H1 (cell line): Measurements from ENCODE around the gene FCRLB. TPM values are rescaled to one million over a fixed set of nuclear protein-coding genes. Genes with fewer than 3 reads are reported as not detected.
A peak's percentile ranks its signal among the peaks of the same experiment; 100 is the strongest.

ENCODE experiments used
- CTCF ChIA-PET: fragments of 300-600 bp; sonication (Branson Sonifier 250); formaldehyde crosslinking; loops from one replicate; lab custom pipeline; 2021; ENCODE audit not compliant: partially characterized antibody; lab: Charles Lee
- POLR2A ChIA-PET: fragments of 300-600 bp; sonication (Branson Sonifier 250); formaldehyde crosslinking; loops from one replicate; lab custom pipeline; 2021; ENCODE audit warnings: inconsistent platforms; ENCODE audit not compliant: partially characterized antibody; lab: Charles Lee
- DNase-seq, 2 experiments: peaks; one replicate each; pipeline versions ENCODE4 v3.0.0 to v3.0.0-alpha.2; 2010 to 2022; ENCODE audit warnings: low spot score in 2 of 2, low read depth in 1 of 2, mixed read lengths in 1 of 2
- FAIRE-seq: peaks from 2 replicates; lab custom pipeline; 2011; peaks lifted over from hg19 to GRCh38; lab: Jason Lieb, UNC
- H2AFZ ChIP-seq: 2 replicates; pipeline ENCODE4 v1.8.1; 2012; ENCODE audit warnings: low read length, inconsistent platforms
- H2AK5ac ChIP-seq: 2 replicates; pipeline ENCODE4 v1.6.1; 2013; ENCODE audit warnings: low read depth, low read length
- H2BK120ac ChIP-seq: replicated peaks from 2 replicates; pipeline ENCODE3; 2013; ENCODE audit warnings: low read depth, low read length, inconsistent platforms
- H2BK12ac ChIP-seq: 2 replicates; pipeline ENCODE4 v1.6.1; 2013; ENCODE audit warnings: low read depth, low read length
- H2BK15ac ChIP-seq: 2 replicates; pipeline ENCODE4 v1.6.1; 2013; ENCODE audit warnings: low read length
- H2BK20ac ChIP-seq: 2 replicates; pipeline ENCODE4 v1.6.1; 2013; ENCODE audit warnings: low read length
- H2BK5ac ChIP-seq: 2 replicates; pipeline ENCODE4 v1.6.1; 2013; ENCODE audit warnings: low read depth, low read length
- H3K14ac ChIP-seq: 2 replicates; pipeline ENCODE4 v1.6.1; 2013; ENCODE audit warnings: inconsistent platforms; ENCODE audit not compliant: insufficient read length
- H3K18ac ChIP-seq: 2 replicates; pipeline ENCODE4 v1.6.1; 2013; ENCODE audit warnings: low read length; ENCODE audit errors: extremely low read depth
- H3K23ac ChIP-seq: 2 replicates; pipeline ENCODE4 v1.6.1; 2013; ENCODE audit warnings: inconsistent platforms; ENCODE audit not compliant: insufficient read length
- H3K23me2 ChIP-seq: 2 replicates; pipeline ENCODE4 v1.6.1; 2013; ENCODE audit warnings: low read depth, low read length
- H3K27ac ChIP-seq: 2 replicates; pipeline ENCODE4 v1.6.1; 2011; ENCODE audit warnings: low read depth, low read length, inconsistent platforms
- H3K27me3 ChIP-seq, 4 experiments: replicated peaks in 1 of 4; 1 replicate in 1 of 4; 2 replicates in 3 of 4; pipeline versions ENCODE4 v1.6.1 to v1.8.1; 2011 to 2013; ENCODE audit warnings: low read length in 3 of 4, mild to moderate bottlenecking in 3 of 4, inconsistent platforms in 2 of 4, mixed read lengths in 2 of 4, moderate library complexity in 1 of 4; ENCODE audit not compliant: control insufficient read depth in 3 of 4, insufficient read depth in 3 of 4; ENCODE audit errors: extremely low read depth in 1 of 4
- H3K36me3 ChIP-seq, 4 experiments: 2 replicates each; pipeline versions ENCODE4 v1.6.1 to v1.8.1; 2011 to 2013; ENCODE audit warnings: mild to moderate bottlenecking in 4 of 4, low read length in 3 of 4, moderate library complexity in 2 of 4, control low read depth in 1 of 4, inconsistent platforms in 1 of 4; ENCODE audit not compliant: insufficient read depth in 4 of 4, control insufficient read depth in 2 of 4
- H3K4ac ChIP-seq: replicated peaks from 2 replicates; pipeline ENCODE3; 2013; ENCODE audit warnings: low read length, low read depth, mixed read lengths, inconsistent platforms; ENCODE audit not compliant: insufficient read length
- H3K4me1 ChIP-seq, 4 experiments: replicated peaks in 1 of 4; 1 replicate in 1 of 4; 2 replicates in 3 of 4; pipeline versions ENCODE4 v1.6.1 to v1.8.1; 2011 to 2013; ENCODE audit warnings: low read length in 3 of 4, inconsistent platforms in 2 of 4, mixed read lengths in 1 of 4; ENCODE audit not compliant: insufficient read depth in 4 of 4, control insufficient read depth in 3 of 4
- H3K4me2 ChIP-seq, 2 experiments: 2 replicates each; pipeline versions ENCODE4 v1.6.1 to v1.8.1; 2011 to 2013; ENCODE audit warnings: low read depth in 2 of 2, low read length in 2 of 2, control low read depth in 1 of 2, inconsistent platforms in 1 of 2, mild to moderate bottlenecking in 1 of 2; ENCODE audit not compliant: insufficient read depth in 1 of 2
- H3K4me3 ChIP-seq, 4 experiments: fragments of 200-600, 300-600 bp in 1 of 4; sonication (generic), shearing (Covaris generic), sonication (Bioruptor Twin) in 1 of 4; 2 replicates each; pipeline versions ENCODE4 v1.5.1 to v1.8.1; 2011 to 2016; ENCODE audit warnings: low read length in 4 of 4, low read depth in 3 of 4, control low read depth in 2 of 4, inconsistent platforms in 2 of 4, mild to moderate bottlenecking in 2 of 4, mixed read lengths in 1 of 4, moderate library complexity in 1 of 4; ENCODE audit not compliant: insufficient read depth in 2 of 4; ENCODE audit errors: extremely low read depth in 1 of 4
- H3K56ac ChIP-seq: replicated peaks from 2 replicates; pipeline ENCODE3; 2013; ENCODE audit warnings: low read depth, mild to moderate bottlenecking, mixed read lengths, low read length, inconsistent platforms; ENCODE audit not compliant: insufficient read length
- H3K79me1 ChIP-seq: 2 replicates; pipeline ENCODE4 v1.6.1; 2013; ENCODE audit warnings: low read depth, low read length, control low read depth
- H3K79me2 ChIP-seq, 2 experiments: 2 replicates each; pipeline versions ENCODE4 v1.6.1 to v1.8.1; 2012 to 2013; ENCODE audit warnings: low read length in 2 of 2, mild to moderate bottlenecking in 2 of 2, inconsistent platforms in 1 of 2; ENCODE audit not compliant: insufficient read depth in 2 of 2, control insufficient read depth in 1 of 2
- H3K9ac ChIP-seq, 4 experiments: replicated peaks in 1 of 4; 1 replicate in 1 of 4; 2 replicates in 3 of 4; pipeline versions ENCODE4 v1.6.1 to v1.8.1; 2011 to 2013; ENCODE audit warnings: low read depth in 3 of 4, low read length in 3 of 4, control low read depth in 2 of 4, mild to moderate bottlenecking in 2 of 4, moderate library complexity in 2 of 4, inconsistent platforms in 1 of 4; ENCODE audit errors: extremely low read depth in 1 of 4
- H3K9me3 ChIP-seq, 2 experiments: 2 replicates each; pipeline versions ENCODE4 v1.6.1 to v1.8.1; 2012 to 2013; ENCODE audit warnings: mild to moderate bottlenecking in 2 of 2, moderate library complexity in 2 of 2, control low read depth in 1 of 2, inconsistent platforms in 1 of 2, low read depth in 1 of 2, low read length in 1 of 2, mixed read lengths in 1 of 2; ENCODE audit not compliant: insufficient read depth in 2 of 2
- H4K20me1 ChIP-seq, 2 experiments: replicated peaks in 1 of 2; 2 replicates each; pipeline versions ENCODE3 to v1.8.1; 2011 to 2013; ENCODE audit warnings: inconsistent platforms in 2 of 2, low read length in 2 of 2, mild to moderate bottlenecking in 1 of 2; ENCODE audit not compliant: insufficient read depth in 2 of 2, control insufficient read depth in 1 of 2
- H4K5ac ChIP-seq: 2 replicates; pipeline ENCODE4 v1.6.1; 2013; ENCODE audit warnings: low read length, low read depth, mixed read lengths, inconsistent platforms; ENCODE audit not compliant: insufficient read length
- H4K8ac ChIP-seq: 2 replicates; pipeline ENCODE4 v1.8.0; 2013; ENCODE audit warnings: mild to moderate bottlenecking, moderate library complexity, low read length, inconsistent platforms; ENCODE audit not compliant: insufficient read depth; ENCODE audit errors: extremely low read depth
- H4K91ac ChIP-seq: replicated peaks from 2 replicates; pipeline ENCODE3; 2013; ENCODE audit warnings: low read length, mixed read lengths, inconsistent platforms; ENCODE audit not compliant: insufficient read length
- ASH2L ChIP-seq: fragments of 200-600, 300-600 bp; sonication (generic); IDR thresholded peaks from one replicate; pipeline ENCODE4 v1.7.1; 2017; ENCODE audit warnings: low read length
- BACH1 ChIP-seq: IDR thresholded peaks from 2 replicates; pipeline ENCODE4 v1.6.1; 2012; ENCODE audit warnings: low read length, improper control_type of control experiment
- CBX8 ChIP-seq: fragments of 300-800, 300-1000 bp; sonication (generic); IDR thresholded peaks from 2 replicates; pipeline ENCODE4 v1.7.1; 2016; ENCODE audit warnings: low read depth, low read length, borderline replicate concordance
- CHD2 ChIP-seq: IDR thresholded peaks from 2 replicates; pipeline ENCODE4 v1.6.1; 2012; ENCODE audit warnings: low read length, improper control_type of control experiment
- KDM1A ChIP-seq: fragments of 200-600, 300-600 bp; sonication (generic); IDR thresholded peaks from 2 replicates; pipeline ENCODE4 v1.7.1; 2016; ENCODE audit warnings: mild to moderate bottlenecking, low read length, borderline replicate concordance
- KDM5A ChIP-seq: fragments of 200-600 bp; IDR thresholded peaks from 2 replicates; pipeline ENCODE4 v1.7.1; 2012; ENCODE audit warnings: mild to moderate bottlenecking, low read length, inconsistent platforms, mixed read lengths
- MAX ChIP-seq: IDR thresholded peaks from 2 replicates; pipeline ENCODE4 v1.6.1; 2012; ENCODE audit warnings: inconsistent platforms
- RBBP5 ChIP-seq: IDR thresholded peaks from 2 replicates; pipeline ENCODE4 v1.7.1; 2012; ENCODE audit warnings: low read depth, mild to moderate bottlenecking, inconsistent platforms, low read length, moderate library complexity, borderline replicate concordance
- SAP30 ChIP-seq: fragments of 300-600 bp; sonication (generic); IDR thresholded peaks from 2 replicates; pipeline ENCODE4 v1.7.1; 2012; ENCODE audit warnings: low read length, moderate library complexity, mild to moderate bottlenecking, inconsistent platforms; ENCODE audit not compliant: insufficient read depth, insufficient replicate concordance
- SP1 ChIP-seq: IDR thresholded peaks from 2 replicates; pipeline ENCODE4 v1.6.1; 2011; ENCODE audit warnings: low read depth, low read length
- TAF1 ChIP-seq: IDR thresholded peaks from 2 replicates; pipeline ENCODE4 v1.6.1; 2011; ENCODE audit warnings: mild to moderate bottlenecking, low read depth, low read length
- TCF12 ChIP-seq: IDR thresholded peaks from 2 replicates; pipeline ENCODE4 v1.6.1; 2011; ENCODE audit warnings: low read depth, mild to moderate bottlenecking, low read length
- WGBS, 2 experiments: shearing (Covaris generic) in 1 of 2; methylation state at CpG; one replicate each; pipeline versions ENCODE4 v1.1.6 to v1.1.7; 2013 to 2015; ENCODE audit warnings: low lambda C conversion rate in 2 of 2, mixed read lengths in 2 of 2, inconsistent platforms in 1 of 2, low coverage in 1 of 2, missing lambda C conversion rate in 1 of 2; ENCODE audit not compliant: insufficient replicate concordance in 2 of 2, insufficient coverage in 1 of 2, insufficient read length in 1 of 2; ENCODE audit errors: extremely low coverage in 1 of 2, missing lambda C conversion rate in 1 of 2; 5-methylcytosine and 5-hydroxymethylcytosine counted together
- polyA plus RNA-seq, 7 experiments: library from polyadenylated mRNA; depleted of rRNA in 3 of 7; stranded (reverse) in 5 of 7; unstranded in 2 of 7; fragments of >200 nt in 5 of 7; fragments of 200-250 nt in 2 of 7; gene quantifications; 1 replicate in 5 of 7; 2 replicates in 1 of 7; 4 replicates in 1 of 7; pipeline versions ENCODE4 v1.2.1 to v1.2.3, GENCODE V29; 2011 to 2013; ENCODE audit warnings: missing spikeins in 2 of 7, mixed read lengths in 2 of 7
- total RNA-seq: library from RNA; stranded (reverse); fragmentation: NEBNext Ultra II Directional; extraction: Animal tissue kit (Norgen Biotek cat#: 25700); gene quantifications from 2 replicates; pipeline ENCODE4 v1.2.1, GENCODE V29; 2021

The FCRLB gene
- total and polyA plus RNA-seq, 2 of the 8 experiments (the other 6 are each of a cell fraction or from before 2014, with no cell fraction given): 0.14 to 0.24 TPM

- H2BK15ac ChIP-seq: no peak within 1 kb of the TSS
- no peak within 1 kb of the TSS for H3K14ac ChIP-seq
- no peaks in the 10 kb centered on the region for H3K36me3 ChIP-seq
- FAIRE-seq (no peak), DNase-seq (peak; percentile 33 to 68)
- H2AK5ac ChIP-seq: no peak within 1 kb of the TSS
- H4K5ac ChIP-seq: peak within 1 kb of the TSS; percentile 18
- H3K23ac ChIP-seq: no peak within 1 kb of the TSS
- no peaks in the 10 kb centered on the region for H4K20me1 ChIP-seq
- H3K56ac ChIP-seq: no peak within 1 kb of the TSS
- ChIA-PET POLR2A (interaction anchor here (1.1 to 1.6 kb wide), 4 partner anchors 10 to 19 kb away, joined by 3 to 5 read pairs (median 3); partner anchors contain the start of gene DUSP12), CTCF (interaction anchor here (1.1 to 1.8 kb wide), 3 partner anchors 23 to 271 kb away, joined by 3 to 8 read pairs (median 4); no protein-coding TSS in a partner anchor)
- no peak within 1 kb of the TSS for H2BK12ac ChIP-seq
- no peaks in the 10 kb centered on the region for H3K79me1 ChIP-seq
- peak within 1 kb of the TSS; percentile 25; the same call in 1 of the 2 replicates for H3K18ac ChIP-seq
- no peaks in the 10 kb centered on the region for H3K23me2 ChIP-seq
- no peak within 1 kb of the TSS for H4K91ac ChIP-seq
- WGBS, 2 experiments: 6% methylated on average over 35 of the region's 35 CpGs; no CpG with 5 or more reads in 1 of the 2 experiments
- H4K8ac ChIP-seq: no peak within 1 kb of the TSS
- H3K4me3 ChIP-seq: peak within 1 kb of the TSS; percentile 77 to 99 (median 98)
- peak within 1 kb of the TSS; percentile 68 to 77 (median 71) for H3K9ac ChIP-seq
- no peak within 1 kb of the TSS for H2BK5ac ChIP-seq
- H3K27ac ChIP-seq: no peak within 1 kb of the TSS
- no peak within 1 kb of the TSS for H2BK20ac ChIP-seq
- H3K27me3 ChIP-seq: no peaks in the 10 kb centered on the region
- peak within 1 kb of the TSS; percentile 86 to 89 for H3K4me2 ChIP-seq
- no peak within 1 kb of the TSS for H2BK120ac ChIP-seq
- H3K4ac ChIP-seq: no peak within 1 kb of the TSS
- no peaks in the 10 kb centered on the region for H3K4me1 ChIP-seq
- peak within 1 kb of the TSS; percentile 94 for H2AFZ ChIP-seq
- H3K9me3 ChIP-seq: no peaks in the 10 kb centered on the region
- H3K79me2 ChIP-seq: peaks cover 0 to 4% of the 10 kb centered on the region in 2 experiments; a peak in 1 of 4 replicates
- TF ChIP-seq CHD2 (no peak), CBX8 (no peak), BACH1 (peak; percentile 47), KDM5A (peak; percentile 31; the same call in 1 of the 2 replicates), SP1 (peak; percentile 40; the same call in 1 of the 2 replicates), MAX (peak; percentile 22; the same call in 1 of the 2 replicates), RBBP5 (peak; percentile 74), SAP30 (peak; percentile 60), ASH2L (peak; percentile 92), KDM1A (no peak), TCF12 (no peak), TAF1 (peak; percentile 65)
Observed at GRCh38 chr1:161766102-161766981, 45.0 kb downstream of the FCRLB start, which contains the start of gene ATF6. ATF6 (plus strand) TSS chr1:161766320; CDS start chr1:161766361, 41 bp downstream.
